ENCODE measurements around the gene DCTN4. TPM values are rescaled to one million over a fixed set of nuclear protein-coding genes. Genes with fewer than 3 reads are reported as not detected.

The DCTN4 gene
- total RNA-seq, 1 experiment from 2014 or later, result 48.5 TPM

GRCh38 chr5:150758203-150758530 is 650 bp downstream of the DCTN4 start:
- Histone ChIP-seq H4K20me1 (ENCODE audit: control insufficient read depth, insufficient read depth, insufficient read length) (no peaks in the 10 kb centered on the region), H2BK20ac (ENCODE audit: low read depth, low read length, poor library complexity, severe bottlenecking) (no peak overlapping the region), H3K18ac (ENCODE audit: insufficient read length, low read depth, low read length) (peak overlapping the region; percentile 12), H3K9ac (ENCODE audit: extremely low read depth, insufficient read length, low read length) (peak overlapping the region; percentile 31), H3K79me1 (ENCODE audit: insufficient read depth, low read depth, low read length, poor library complexity, severe bottlenecking) (peaks cover 3% of the 10 kb centered on the region), H2BK15ac (ENCODE audit: low read depth, low read length) (no peak overlapping the region), H3K27ac (ENCODE audit: insufficient read length, low read depth, low read length) (no peak overlapping the region), H3K56ac (ENCODE audit: insufficient read length, low read depth, low read length) (no peak overlapping the region), H3K4me2 (ENCODE audit: insufficient read depth, insufficient read length, low read length) (peak overlapping the region; percentile 62), H3T11ph (ENCODE audit: low read length) (no peak overlapping the region), H2AFZ (ENCODE audit: low read length) (no peak overlapping the region), H4K5ac (ENCODE audit: insufficient read length, low read depth, low read length) (no peak overlapping the region), H2AK5ac (ENCODE audit: insufficient read length, low read length) (no peak overlapping the region), H2BK120ac (ENCODE audit: low read depth, low read length, poor library complexity, severe bottlenecking) (no peak overlapping the region), H3K4ac (ENCODE audit: low read depth, low read length) (no peak overlapping the region), H2BK12ac (ENCODE audit: insufficient read length, low read depth, low read length) (no peak overlapping the region), H3K23ac (ENCODE audit: insufficient read length, low read depth, low read length) (no peak overlapping the region), H3K14ac (ENCODE audit: insufficient read depth, low read length) (no peak overlapping the region), H3K4me1 (ENCODE audit: insufficient read depth, low read length) (no peaks in the 10 kb centered on the region), H3K23me2 (ENCODE audit: insufficient read length, low read depth, low read length, poor library complexity, severe bottlenecking) (peaks cover 4% of the 10 kb centered on the region), H3K79me2 (ENCODE audit: insufficient read depth, low read length) (peaks cover 2% of the 10 kb centered on the region; the same call in 1 of the 2 replicates), H3K27me3 (ENCODE audit: insufficient read depth, low read length) (no peaks in the 10 kb centered on the region), H4K8ac (replicated peaks; ENCODE audit: insufficient read length, low read depth, low read length) (no peak overlapping the region), H3K9me3 (ENCODE audit: control insufficient read depth, low read depth, low read length) (no peaks in the 10 kb centered on the region), H2BK5ac (ENCODE audit: insufficient read length, low read length) (no peak overlapping the region), H4K91ac (ENCODE audit: insufficient read length, low read depth, low read length) (no peak overlapping the region)
- no peak for TF ChIP-seq CTCF (conservative IDR thresholded peaks at IDR 0.05)
- H3K27ac Mint-ChIP-seq, result no peak overlapping the region
- peaks cover 10 to 12% of the 10 kb centered on the region in 2 experiments; a peak in 3 of 5 replicates for H3K9me3 Mint-ChIP-seq
- no CpG with 5 or more reads among the region's 12 CpGs for WGBS (ENCODE audit: extremely low coverage, insufficient read length, low lambda C conversion rate)
- H3K4me1 Mint-ChIP-seq, result peaks cover 4 to 14% of the 10 kb centered on the region in 2 experiments
- DNase-seq, result no peak
- H3K27me3 Mint-ChIP-seq (ENCODE audit: low read depth), result peaks cover 10% of the 10 kb centered on the region
- H3K36me3 Mint-ChIP-seq (ENCODE audit: insufficient read depth in 1 of 3, low read depth in 3 of 3), result peaks cover 31 to 47% (median 34%) of the 10 kb centered on the region in 3 experiments
- H3K4me3 Mint-ChIP-seq, result no peak overlapping the region

All from H9 (cell line).